Thyroid gland (tissue), 4 donors: Measurements from ENCODE around the gene ZNF337. TPM values are rescaled to one million over a fixed set of nuclear protein-coding genes. Genes with fewer than 3 reads are reported as not detected.
"Not testable (repeated sequence)": the region's sequence is repeated elsewhere in the genome, so short reads cannot be mapped to it uniquely, and the experiment has no call there.

Experiments used
- DNase-seq, 2 donors: peaks; one replicate each; pipeline ENCODE4 v3.0.0-alpha.2; 2019
- H3K27ac ChIP-seq, 3 donors: fragments of 200-600 bp; sonication (generic); 1 replicate in 2 of 3; 2 replicates in 1 of 3; pipeline ENCODE4 v1.5.1; 2016 to 2019; ENCODE audit warnings: mild to moderate bottlenecking in 1 of 3, moderate library complexity in 1 of 3
- H3K27me3 ChIP-seq: fragments of 200-600 bp; sonication (generic); one replicate; pipeline ENCODE4 v1.5.1; 2019
- H3K36me3 ChIP-seq, 2 donors: fragments of 200-600 bp; sonication (generic); one replicate each; pipeline ENCODE4 v1.5.1; 2016 to 2019
- H3K4me1 ChIP-seq, 2 donors: fragments of 200-600 bp; sonication (generic); one replicate each; pipeline ENCODE4 v1.5.1; 2017 to 2019
- H3K4me3 ChIP-seq, 3 donors: fragments of 200-600 bp; sonication (generic); replicated peaks in 1 of 3; 1 replicate in 2 of 3; 2 replicates in 1 of 3; pipeline ENCODE4 v1.5.1; 2016; ENCODE audit warnings: mild to moderate bottlenecking in 1 of 3
- H3K9me3 ChIP-seq: fragments of 200-600 bp; sonication (generic); one replicate; pipeline ENCODE4 v1.5.1; 2017
- CTCF ChIP-seq, 6 experiments: fragments of 200-600 bp in 3 of 6; fragments of 450-650 bp in 3 of 6; sonication (generic) in 3 of 6; IDR thresholded peaks; one replicate each; pipeline ENCODE4 v1.5.1; 2016 to 2019; ENCODE audit warnings: antibody characterized with exemption in 6 of 6, mild to moderate bottlenecking in 2 of 6, inconsistent platforms in 1 of 6, moderate library complexity in 1 of 6
- POLR2A ChIP-seq, 2 donors: fragments of 450-650 bp; IDR thresholded peaks; one replicate each; pipeline ENCODE4 v1.6.1; 2017; ENCODE audit warnings: antibody characterized with exemption in 2 of 2, mild to moderate bottlenecking in 2 of 2, moderate library complexity in 1 of 2
- WGBS, 2 donors: methylation state at CpG; one replicate each; pipeline ENCODE4 v1.1.5; 2017; 5-methylcytosine and 5-hydroxymethylcytosine counted together
- intact Hi-C: fragments of 100-400 bp; cut with DNase I; formaldehyde crosslinking; loops from one replicate; pipeline ENCODE4 v1.15.1; 2023
- total RNA-seq, 4 donors: library from RNA; depleted of rRNA; stranded (reverse); fragments of >200 nt; gene quantifications; one replicate each; pipeline ENCODE4 v1.2.3, GENCODE V29; 2016

The ZNF337 gene
- total RNA-seq, 4 donors from 2014 or later = 17.3 to 21.2 (median 18.7) TPM

DNA sequence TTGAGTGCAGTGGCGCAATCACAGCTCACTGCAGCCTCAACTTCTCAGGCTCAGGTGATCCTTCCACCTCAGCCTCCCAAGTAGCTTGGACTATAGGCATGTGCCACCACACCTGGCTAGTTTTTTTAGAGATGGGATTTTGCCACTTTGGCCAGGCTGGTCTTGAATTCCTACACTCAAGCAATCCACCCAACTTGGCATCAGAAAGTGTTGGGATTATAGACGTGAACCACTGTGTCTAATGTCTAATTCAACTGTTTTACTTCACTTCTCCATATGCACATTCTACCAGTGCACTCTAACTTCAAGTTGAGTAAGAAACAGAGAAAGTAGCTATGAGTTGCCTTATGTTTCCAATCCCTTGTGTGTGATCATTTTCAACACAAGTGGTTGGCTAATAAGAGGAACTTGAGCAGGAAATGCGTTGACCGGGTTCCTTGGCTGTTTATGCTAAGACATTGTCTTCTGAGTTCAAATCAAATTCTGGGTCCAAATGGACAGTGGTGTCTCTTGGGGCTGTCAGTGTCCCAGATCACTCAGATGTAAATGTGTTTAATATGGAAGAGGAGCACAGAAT lies 23.9 kb downstream of the ZNF337 start:
- H3K4me1 ChIP-seq = no peaks in the 10 kb centered on the region
- TF ChIP-seq CTCF (IDR thresholded peaks at IDR 0.05) (no peak), POLR2A (IDR thresholded peaks at IDR 0.05) (no peak)
- no peaks in the 10 kb centered on the region for H3K9me3 ChIP-seq
- 92 to 94% methylated on average over 4 of the region's 4 CpGs for WGBS, 2 donors
- no peak overlapping the region for H3K4me3 ChIP-seq
- no peak for DNase-seq
- intact Hi-C loops = no loop called here
- H3K36me3 ChIP-seq = peaks cover 31 to 39% of the 10 kb centered on the region in 2 donors
- H3K27me3 ChIP-seq = no peaks in the 10 kb centered on the region
- no peak overlapping the region for H3K27ac ChIP-seq

- Histone ChIP-seq H3K4me1 (no peaks in the 10 kb centered on the region), H3K27ac (no peak overlapping the region), H3K27me3 (no peaks in the 10 kb centered on the region), H3K9me3 (no peaks in the 10 kb centered on the region), H3K4me3 (no peak overlapping the region), H3K36me3 (peaks cover 10 to 15% of the 10 kb centered on the region in 2 donors)
- 77 to 81% methylated on average over 7 of the region's 7 CpGs for WGBS, 2 donors
- DNase-seq = no peak
- TF ChIP-seq CTCF (IDR thresholded peaks at IDR 0.05) (no peak), POLR2A (IDR thresholded peaks at IDR 0.05) (no peak)
- intact Hi-C loops = no loop called here
Observed at GRCh38 chr20:25669826-25670422, 26.7 kb downstream of the ZNF337 start.

DNA sequence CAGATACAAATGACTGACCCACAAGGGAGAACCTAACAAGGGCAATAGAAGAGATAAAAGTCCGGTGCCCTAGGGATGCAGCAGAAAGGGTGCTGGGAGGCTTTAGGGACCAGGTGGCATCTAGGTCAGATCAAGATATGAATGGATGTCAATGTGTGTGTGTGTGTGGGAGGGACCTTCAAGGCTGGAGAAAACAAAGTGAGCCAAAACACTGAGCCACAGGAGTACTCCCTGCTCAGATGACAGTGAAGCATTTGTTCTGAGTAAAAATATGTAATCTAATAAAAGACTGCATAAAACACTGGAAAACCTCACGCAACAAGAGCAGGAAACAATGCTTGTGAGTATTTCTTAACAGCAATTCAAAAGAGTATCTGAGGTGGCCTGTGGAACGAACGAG lies 28.2 kb downstream of the ZNF337 start:
- Histone ChIP-seq H3K27me3 (no peaks in the 10 kb centered on the region), H3K9me3 (no peaks in the 10 kb centered on the region), H3K4me3 (no peak overlapping the region), H3K4me1 (no peaks in the 10 kb centered on the region), H3K27ac (no peak overlapping the region), H3K36me3 (peaks cover 0 to 6% of the 10 kb centered on the region in 2 donors)
- intact Hi-C loops = no loop called here
- DNase-seq = no peak
- 86 to 91% methylated on average over 4 of the region's 4 CpGs for WGBS, 2 donors
- TF ChIP-seq POLR2A (IDR thresholded peaks at IDR 0.05) = no peak
- TF ChIP-seq CTCF (IDR thresholded peaks at IDR 0.05) = no peak

DNA sequence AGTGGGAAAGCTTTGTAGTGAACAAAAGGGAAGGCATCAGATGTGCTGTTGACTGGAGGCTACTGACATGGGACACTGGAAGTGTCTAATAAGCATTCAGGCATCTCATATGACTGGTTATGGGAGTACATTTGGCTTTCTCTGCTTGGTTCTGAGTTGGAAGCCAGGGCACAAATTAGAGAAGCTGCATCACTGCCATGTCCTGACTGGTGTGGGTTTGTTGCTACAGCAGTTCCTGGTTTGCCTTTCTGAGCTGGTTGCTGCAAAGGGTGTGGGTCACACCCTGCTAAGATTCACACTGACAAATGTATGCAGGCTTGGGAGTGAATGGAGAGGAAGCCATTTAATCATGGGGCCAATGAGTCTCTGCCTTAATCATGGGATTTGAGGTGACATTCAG lies 36.7 kb downstream of the ZNF337 start:
- no peaks in the 10 kb centered on the region for H3K4me1 ChIP-seq
- intact Hi-C loops = no loop called here
- TF ChIP-seq POLR2A (IDR thresholded peaks at IDR 0.05) (no peak), CTCF (IDR thresholded peaks at IDR 0.05) (no peak)
- no peak overlapping the region for H3K4me3 ChIP-seq
- DNase-seq = no peak
- no peaks in the 10 kb centered on the region for H3K27me3 ChIP-seq
- H3K27ac ChIP-seq = no peak overlapping the region
- H3K36me3 ChIP-seq = no peaks in the 10 kb centered on the region
- no peaks in the 10 kb centered on the region for H3K9me3 ChIP-seq

DNA sequence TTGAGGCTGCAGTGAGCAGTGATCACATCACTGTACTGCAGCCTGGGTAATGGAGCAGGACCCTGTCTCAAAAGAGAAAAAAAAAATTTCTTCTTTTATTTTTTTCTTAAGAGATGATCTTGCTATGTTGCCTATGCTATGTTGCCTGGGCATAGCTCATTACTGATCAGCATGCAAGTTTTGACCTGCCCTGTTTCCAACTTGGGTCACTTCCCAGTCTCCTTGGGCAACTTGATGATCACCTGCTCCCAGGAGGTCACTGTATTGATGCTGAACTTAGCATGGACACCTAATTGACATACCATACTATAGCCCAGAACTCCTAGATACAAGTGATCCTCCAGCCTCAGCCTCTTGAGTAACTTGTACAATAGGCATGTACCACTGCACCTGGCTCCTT lies 42.2 kb downstream of the ZNF337 start:
- TF ChIP-seq CTCF (IDR thresholded peaks at IDR 0.05) (no peak), POLR2A (IDR thresholded peaks at IDR 0.05) (no peak)
- H3K27me3 ChIP-seq = no peaks in the 10 kb centered on the region
- no peak overlapping the region for H3K27ac ChIP-seq
- no peaks in the 10 kb centered on the region for H3K4me1 ChIP-seq
- no peaks in the 10 kb centered on the region for H3K36me3 ChIP-seq
- H3K4me3 ChIP-seq = no peak overlapping the region
- DNase-seq = no peak
- intact Hi-C loops = no loop called here
- H3K9me3 ChIP-seq = no peaks in the 10 kb centered on the region

- H3K27ac ChIP-seq, H3K9me3 ChIP-seq, H3K27me3 ChIP-seq, H3K4me1 ChIP-seq, intact Hi-C loops, H3K36me3 ChIP-seq, DNase-seq, H3K4me3 ChIP-seq: not testable (repeated sequence)
- 95 to 99% methylated on average over 4 of the region's 4 CpGs for WGBS, 2 donors
Observed at GRCh38 chr20:25652866-25653265, 43.8 kb downstream of the ZNF337 start.
